Anterior cingulate cortex (tissue), 58 donors: ENCODE results near the gene PRKN.

ENCODE experiments used
- DNase-seq, 58 donors: peaks; one replicate each; lab custom pipeline; 2025; lab: John Stamatoyannopoulos, UW

The PRKN gene

GRCh38 chr6:161798844-161799394 is 928.6 kb downstream of the PRKN start:
- no peak for DNase-seq

DNA sequence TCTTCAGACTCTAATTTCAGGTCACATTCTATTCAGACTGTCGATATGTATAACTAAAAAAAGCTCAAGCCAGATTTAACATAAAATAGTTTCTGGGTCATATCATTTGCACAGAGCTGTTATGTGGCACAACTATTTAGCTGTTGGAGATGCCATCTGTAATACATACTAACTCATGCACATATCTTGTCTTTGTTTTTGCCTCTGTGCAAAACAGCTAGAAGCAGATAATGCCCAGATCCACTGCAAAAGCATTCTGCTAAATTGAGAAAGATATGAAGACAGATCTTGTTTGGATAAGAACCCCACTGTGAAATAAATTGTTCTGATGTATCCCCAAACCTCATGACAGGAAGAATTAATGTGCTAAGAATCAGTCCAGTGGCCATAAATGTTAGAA is 930.9 kb downstream of the PRKN start:
- no peak for DNase-seq

DNA sequence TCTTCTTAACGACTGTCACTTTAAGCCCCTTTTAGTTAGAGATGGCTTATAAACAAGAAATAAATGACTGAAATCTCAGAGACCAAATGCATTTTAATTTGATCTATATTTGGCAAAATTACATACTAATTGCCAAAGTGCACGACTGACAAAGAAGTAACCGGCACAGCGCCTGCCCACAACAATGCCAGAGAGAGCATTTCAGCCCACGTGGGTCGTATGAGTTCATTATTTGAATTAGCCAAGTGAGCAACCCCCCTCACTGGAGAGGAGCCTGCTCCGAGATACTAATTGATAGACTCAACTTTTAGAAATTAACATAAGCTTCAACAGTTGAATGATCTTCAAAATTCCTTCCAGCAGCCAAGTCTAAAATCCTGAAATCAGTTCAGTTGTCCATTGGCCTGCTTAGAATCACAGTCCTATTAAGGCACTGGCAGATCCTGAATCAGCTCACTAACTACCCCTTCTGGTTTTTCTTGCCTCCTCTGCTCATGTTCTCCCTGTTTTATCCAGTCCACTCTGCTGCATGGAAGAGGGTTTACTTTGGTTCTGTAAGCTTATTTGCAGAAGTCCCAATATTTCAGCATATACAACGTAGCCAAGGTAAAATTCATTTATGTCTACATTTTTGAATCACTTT is 934.6 kb downstream of the PRKN start:
- DNase-seq, result peak in 1 of 58 donors; percentile 4

DNA sequence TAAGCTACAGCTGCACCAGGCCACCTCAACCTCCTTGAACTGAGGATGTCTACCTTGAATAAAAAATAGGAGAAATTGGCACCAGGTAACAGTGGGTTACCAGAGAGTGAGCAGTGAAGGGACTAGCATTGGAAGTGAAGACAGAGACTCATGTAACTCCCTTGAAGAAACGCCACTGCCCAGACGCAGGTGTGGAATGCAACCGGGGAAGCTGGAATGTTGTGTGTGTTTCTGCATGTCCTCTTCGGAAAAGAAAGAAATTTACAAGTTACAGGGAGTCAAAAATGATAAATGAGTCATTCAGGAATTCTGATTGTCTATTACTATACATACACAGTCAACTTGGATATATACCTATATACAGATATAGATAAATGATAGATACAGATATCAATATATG is 939.0 kb downstream of the PRKN start:
- no peak for DNase-seq

DNA sequence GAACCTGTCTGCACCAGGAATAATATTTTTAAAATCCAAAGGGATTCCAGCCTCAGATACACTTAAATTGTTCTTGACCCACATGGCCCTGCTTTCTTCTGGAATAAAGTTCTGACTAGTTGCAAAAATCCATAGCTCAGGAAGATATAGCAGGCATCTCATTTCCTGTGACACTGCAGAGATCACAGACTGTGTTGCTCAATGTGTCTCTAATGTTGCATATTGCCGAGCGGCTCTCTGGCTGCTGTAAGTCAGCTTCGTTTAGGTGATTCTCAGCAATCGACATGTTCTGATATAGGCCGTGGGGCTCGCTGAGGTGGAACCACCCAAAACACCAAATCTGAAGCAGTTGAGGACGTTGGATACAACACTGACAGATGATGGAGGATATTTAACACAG is 955.4 kb downstream of the PRKN start:
- no peak for DNase-seq

DNA sequence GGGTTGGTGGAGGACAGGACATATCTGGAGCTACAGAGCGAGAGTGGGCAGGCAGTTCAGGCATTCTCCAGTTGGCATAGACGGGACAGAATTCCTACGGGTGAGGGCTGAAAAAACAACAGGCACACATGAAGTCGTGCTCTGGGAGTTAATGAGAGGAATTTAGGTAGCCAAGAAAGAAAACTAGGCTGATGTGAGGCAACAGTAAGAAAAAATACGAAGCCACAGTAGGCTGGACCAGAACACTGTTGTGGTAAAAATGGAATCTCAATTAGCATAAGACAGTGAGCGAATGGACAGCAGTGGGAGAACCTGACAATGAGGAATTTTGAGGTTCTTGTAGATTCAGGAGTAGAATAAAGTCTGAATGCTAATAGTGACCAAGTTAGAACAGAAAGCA is 965.6 kb downstream of the PRKN start:
- no peak for DNase-seq

DNA sequence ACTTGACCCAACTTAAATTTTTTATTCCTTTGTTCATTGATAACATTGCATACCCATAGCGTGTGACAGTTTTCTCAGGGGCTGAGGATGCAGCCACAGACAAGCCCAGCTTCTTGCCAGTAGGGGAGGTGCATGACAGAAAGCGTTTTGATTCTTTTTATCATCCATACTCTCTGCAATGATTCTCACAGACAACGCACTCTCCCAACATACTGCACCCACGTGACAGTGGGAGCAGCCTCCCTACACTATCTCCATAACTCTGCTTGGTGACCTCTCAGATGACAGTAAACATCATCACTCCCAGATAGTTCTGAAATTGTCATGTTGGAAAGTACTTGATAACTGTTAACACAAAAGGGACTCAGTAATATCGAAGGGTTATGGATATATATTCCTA is 972.5 kb downstream of the PRKN start:
- no peak for DNase-seq

GRCh38 chr6:161750686-161751085 is 976.9 kb downstream of the PRKN start:
- no peak for DNase-seq

- no peak for DNase-seq
Observed at GRCh38 chr6:161749576-161749975, 978.0 kb downstream of the PRKN start.

DNA sequence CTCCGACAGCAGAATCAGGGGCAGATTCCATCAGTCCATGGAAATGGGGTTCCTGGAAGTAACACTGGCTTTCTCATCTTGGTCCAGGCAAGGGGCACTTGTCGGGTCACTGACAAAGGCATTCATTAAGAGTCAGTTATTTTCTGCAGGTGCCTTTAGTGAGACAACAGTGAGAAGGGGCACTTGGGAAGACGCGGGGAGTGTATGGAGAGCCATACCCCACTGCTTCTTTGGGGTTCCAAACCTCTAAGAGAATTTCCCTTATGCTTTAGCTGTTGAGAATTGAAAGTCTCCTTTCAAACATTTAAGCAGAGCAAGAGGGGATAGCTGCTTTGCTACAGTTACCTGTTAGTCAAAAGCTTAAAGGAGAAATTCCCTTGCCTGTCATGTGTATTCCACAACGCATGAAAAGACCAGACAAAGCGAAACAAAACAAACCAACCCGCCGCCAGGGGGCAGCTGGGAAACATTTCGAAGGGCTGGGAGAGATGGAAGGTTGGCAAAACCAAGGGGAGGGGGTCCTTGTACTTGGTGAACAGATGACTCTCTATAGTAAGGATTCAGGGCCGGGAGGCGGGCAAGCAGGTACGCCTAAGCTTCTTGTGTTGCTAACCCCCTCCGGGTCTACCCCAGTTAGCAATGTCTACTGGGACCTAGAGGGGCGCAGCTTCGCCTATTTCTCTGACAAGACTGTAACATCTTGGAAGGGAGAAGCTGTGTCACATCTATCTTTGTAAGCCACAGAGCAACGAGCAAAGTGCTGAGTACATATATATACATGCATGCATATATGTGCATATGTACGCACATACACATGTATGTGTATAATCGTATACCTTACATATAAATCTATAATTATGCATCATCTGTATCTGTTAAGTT is 978.8 kb downstream of the PRKN start:
- peak in 34 of 58 donors; percentile 2 to 57 (median 12) for DNase-seq

- no peak for DNase-seq
Observed at GRCh38 chr6:161747506-161747905, 980.1 kb downstream of the PRKN start.

- no peak for DNase-seq
Observed at GRCh38 chr6:161745594-161746141, 981.9 kb downstream of the PRKN start.

GRCh38 chr6:161745128-161745527 is 982.4 kb downstream of the PRKN start:
- no peak for DNase-seq

- DNase-seq, result no peak
Observed at GRCh38 chr6:161744211-161745067, 983.1 kb downstream of the PRKN start.

GRCh38 chr6:161743509-161744178 is 983.9 kb downstream of the PRKN start:
- DNase-seq, result no peak

DNA sequence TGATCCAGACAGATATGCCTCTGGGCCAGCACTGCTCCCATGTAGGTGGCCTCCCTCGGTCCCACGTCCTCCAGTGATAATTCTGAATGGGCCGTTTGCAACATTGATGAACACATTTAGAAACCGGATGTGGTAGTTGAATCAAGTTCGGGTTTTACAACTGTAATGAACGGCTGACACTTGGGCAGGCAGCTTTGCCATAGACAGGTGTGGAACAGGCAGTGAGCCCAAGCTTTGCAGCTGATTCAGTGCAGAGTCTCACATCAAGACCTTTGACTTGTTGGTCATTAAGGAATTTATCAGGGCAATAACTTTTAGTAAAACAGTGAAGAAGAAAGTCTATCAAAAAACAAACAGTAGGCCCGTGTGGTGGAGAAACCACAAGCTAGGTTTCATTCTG is 987.1 kb downstream of the PRKN start:
- no peak for DNase-seq

DNA sequence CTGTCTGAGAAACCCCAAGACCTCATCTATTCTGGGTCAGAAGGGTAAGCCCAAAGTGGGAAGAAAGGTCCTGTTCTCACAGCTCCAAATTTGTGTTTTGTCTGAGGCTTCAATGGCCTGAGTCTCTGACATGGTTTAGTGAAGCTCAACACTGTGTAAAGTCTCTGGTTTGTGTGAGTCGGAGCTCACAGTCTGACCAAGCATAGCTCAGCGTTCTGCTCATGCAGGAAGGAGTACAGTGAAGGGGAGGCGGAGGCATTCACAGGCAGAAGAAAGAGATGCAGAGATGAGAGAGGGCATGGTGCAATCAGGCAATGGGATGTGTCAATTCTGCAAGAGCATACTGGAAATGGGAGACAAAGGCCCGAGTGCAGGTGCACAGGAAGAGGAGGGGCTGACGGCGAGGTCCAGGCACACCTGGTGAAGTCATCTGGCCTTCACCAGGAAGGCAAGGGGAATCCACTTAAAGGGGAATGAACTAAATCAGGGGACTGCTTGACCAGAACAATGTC is 990.7 kb downstream of the PRKN start:
- DNase-seq, result no peak

GRCh38 chr6:161736326-161736725 is 991.2 kb downstream of the PRKN start:
- DNase-seq, result no peak

DNA sequence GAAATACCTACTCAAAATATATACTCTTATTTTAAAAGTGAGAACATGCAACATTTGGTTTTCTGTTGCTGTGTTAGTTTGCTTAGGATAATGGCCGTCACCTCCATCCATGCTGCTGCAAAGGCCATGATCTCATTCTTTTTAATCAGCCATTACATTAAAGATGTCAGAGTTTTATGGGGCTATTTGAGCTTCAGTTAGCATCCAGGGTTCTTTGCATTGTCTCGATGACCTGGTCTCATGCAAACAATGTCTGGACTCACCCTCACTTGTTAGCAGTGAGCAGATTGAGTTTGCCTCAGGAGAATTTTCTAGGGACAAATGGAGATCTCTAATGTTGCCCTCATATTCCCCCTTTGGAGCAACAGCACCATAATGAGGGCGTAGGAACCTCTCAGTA is 995.0 kb downstream of the PRKN start:
- DNase-seq, result no peak
